ENCODE results near the gene ZBED5. TPM values are rescaled to one million over a fixed set of nuclear protein-coding genes. Genes with fewer than 3 reads are reported as not detected.

ZBED5 gene
- total and polyA plus RNA-seq, 9 of the 15 experiments (the other 6 are each of a cell fraction or from before 2014, with no cell fraction given): 12.4 to 70.7 (median 26.8) TPM

DNA sequence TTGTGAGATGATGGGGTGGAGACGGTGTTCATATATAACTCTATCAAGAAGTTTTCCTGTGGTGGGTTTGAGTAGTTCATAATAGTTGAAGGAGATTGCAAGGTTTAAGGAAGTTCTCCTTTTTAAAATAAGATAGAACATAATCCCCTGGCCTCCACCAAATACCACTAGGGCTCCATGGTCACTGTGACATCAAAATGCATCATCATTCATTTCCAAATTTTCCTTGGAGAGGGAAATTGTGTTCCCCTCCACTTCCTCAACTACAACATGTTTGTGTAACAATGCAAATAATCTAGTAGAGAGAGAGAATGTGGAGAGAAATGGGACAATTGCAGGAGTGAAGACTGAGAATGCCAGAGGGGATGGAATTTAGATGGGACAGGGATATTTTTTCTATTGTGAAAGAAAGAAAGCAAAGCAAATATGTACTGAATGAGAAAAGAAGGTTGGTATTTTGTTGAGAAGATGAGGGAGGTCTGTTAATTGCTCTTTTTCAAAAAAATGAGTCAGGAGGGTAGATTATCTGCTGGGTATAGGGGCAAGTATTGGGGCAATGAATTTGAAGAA, 33.4 kb upstream of the ZBED5 start:
- no peak for ATAC-seq
- no peak overlapping the region for H3K27ac ChIP-seq (ENCODE audit: extremely low read depth, low read depth, low read length)
- no TSS peak for BruUV-seq (replicated peaks)

More for the DNA sequence above, 33.4 kb upstream of the ZBED5 start:
- DNase-seq (ENCODE audit: extremely low read depth in 1 of 4, low spot score in 3 of 4) (no peak), FAIRE-seq (no peak)
- CTCF ChIA-PET (ENCODE audit: low intra/inter-chr PET ratio): no interaction called here
- TF ChIP-seq ETS2 (tag; IDR thresholded peaks at IDR 0.05; ENCODE audit: borderline replicate concordance, poor library complexity, severe bottlenecking): no peak
- TF ChIP-seq, protein P1, sequence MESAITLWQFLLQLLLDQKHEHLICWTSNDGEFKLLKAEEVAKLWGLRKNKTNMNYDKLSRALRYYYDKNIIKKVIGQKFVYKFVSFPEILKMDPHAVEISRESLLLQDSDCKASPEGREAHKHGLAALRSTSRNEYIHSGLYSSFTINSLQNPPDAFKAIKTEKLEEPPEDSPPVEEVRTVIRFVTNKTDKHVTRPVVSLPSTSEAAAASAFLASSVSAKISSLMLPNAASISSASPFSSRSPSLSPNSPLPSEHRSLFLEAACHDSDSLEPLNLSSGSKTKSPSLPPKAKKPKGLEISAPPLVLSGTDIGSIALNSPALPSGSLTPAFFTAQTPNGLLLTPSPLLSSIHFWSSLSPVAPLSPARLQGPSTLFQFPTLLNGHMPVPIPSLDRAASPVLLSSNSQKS (CRISPR knock-in tag; IDR thresholded peaks at IDR 0.05): no peak
- TF ChIP-seq HSF4 (CRISPR knock-in tag; IDR thresholded peaks at IDR 0.05; ENCODE audit: borderline replicate concordance): no peak
- no peak for TF ChIP-seq EWSR1 (IDR thresholded peaks at IDR 0.05; ENCODE audit: borderline replicate concordance, low read depth, partially characterized antibody)
- TF ChIP-seq HOMEZ (CRISPR knock-in tag; IDR thresholded peaks at IDR 0.05): no peak
- TF ChIP-seq, protein P2, sequence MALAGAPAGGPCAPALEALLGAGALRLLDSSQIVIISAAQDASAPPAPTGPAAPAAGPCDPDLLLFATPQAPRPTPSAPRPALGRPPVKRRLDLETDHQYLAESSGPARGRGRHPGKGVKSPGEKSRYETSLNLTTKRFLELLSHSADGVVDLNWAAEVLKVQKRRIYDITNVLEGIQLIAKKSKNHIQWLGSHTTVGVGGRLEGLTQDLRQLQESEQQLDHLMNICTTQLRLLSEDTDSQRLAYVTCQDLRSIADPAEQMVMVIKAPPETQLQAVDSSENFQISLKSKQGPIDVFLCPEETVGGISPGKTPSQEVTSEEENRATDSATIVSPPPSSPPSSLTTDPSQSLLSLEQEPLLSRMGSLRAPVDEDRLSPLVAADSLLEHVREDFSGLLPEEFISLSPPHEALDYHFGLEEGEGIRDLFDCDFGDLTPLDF (CRISPR knock-in tag; IDR thresholded peaks at IDR 0.05): no peak
- no peak for TF ChIP-seq SMAD3 (CRISPR knock-in tag; conservative IDR thresholded peaks at IDR 0.05)
- TF ChIP-seq TCF7 (IDR thresholded peaks at IDR 0.05; ENCODE audit: borderline replicate concordance): no peak
- no peak for TF ChIP-seq ZNF174 (CRISPR knock-in tag; IDR thresholded peaks at IDR 0.05)
- no peak for TF ChIP-seq PREB (CRISPR knock-in tag; IDR thresholded peaks at IDR 0.05)
- TF ChIP-seq U2AF1 (optimal IDR thresholded peaks at IDR 0.05; ENCODE audit: low read depth, low read length): no peak
- in situ Hi-C loops (cut with MboI): no loop called here
- Histone ChIP-seq H3K4me1 (replicated peaks in 1 of 2; ENCODE audit: control insufficient read depth in 2 of 2, insufficient read depth in 2 of 2, low read length in 2 of 2) (peaks cover 2 to 18% of the 10 kb centered on the region in 2 experiments; a peak in 3 of 5 replicates), H2AFZ (ENCODE audit: low read depth, low read length) (no peak overlapping the region), H4K20me1 (replicated peaks; ENCODE audit: control insufficient read depth, insufficient read depth, low read length) (no peaks in the 10 kb centered on the region), H3K9me1 (ENCODE audit: control insufficient read depth, insufficient read depth, low read length) (no peaks in the 10 kb centered on the region), H3K4me2 (ENCODE audit: insufficient read depth, low read length) (no peak overlapping the region), H3K9ac (ENCODE audit: insufficient read depth in 1 of 2, low read depth in 2 of 2, low read length in 2 of 2) (no peak overlapping the region), H3K79me2 (ENCODE audit: control insufficient read depth, insufficient read depth, low read length) (no peaks in the 10 kb centered on the region), H3K36me3 (ENCODE audit: control insufficient read depth, insufficient read depth, low read length) (no peaks in the 10 kb centered on the region), H3K27me3 (ENCODE audit: control insufficient read depth in 2 of 2, insufficient read depth in 2 of 2, low read length in 2 of 2) (no peaks in the 10 kb centered on the region), H3K4me3 (no peak overlapping the region), H3K9me3 (replicated peaks; ENCODE audit: control insufficient read depth, insufficient read depth, low read depth, low read length) (no peaks in the 10 kb centered on the region; the same call in 1 of the 2 replicates)
- WGBS (ENCODE audit: insufficient coverage, low coverage, missing lambda C conversion rate): 57% methylated on average over 1 of the region's 1 CpG
- intact Hi-C loops (cut with micrococcal nuclease): no loop called here
- POLR2A ChIA-PET: no interaction called here
